ENCODE data around the gene MLKL. TPM values are rescaled to one million over a fixed set of nuclear protein-coding genes. Genes with fewer than 3 reads are reported as not detected.

The MLKL gene
- total and polyA plus RNA-seq, 9 donors, result 1.5 to 9.5 (median 2.5) TPM

DNA sequence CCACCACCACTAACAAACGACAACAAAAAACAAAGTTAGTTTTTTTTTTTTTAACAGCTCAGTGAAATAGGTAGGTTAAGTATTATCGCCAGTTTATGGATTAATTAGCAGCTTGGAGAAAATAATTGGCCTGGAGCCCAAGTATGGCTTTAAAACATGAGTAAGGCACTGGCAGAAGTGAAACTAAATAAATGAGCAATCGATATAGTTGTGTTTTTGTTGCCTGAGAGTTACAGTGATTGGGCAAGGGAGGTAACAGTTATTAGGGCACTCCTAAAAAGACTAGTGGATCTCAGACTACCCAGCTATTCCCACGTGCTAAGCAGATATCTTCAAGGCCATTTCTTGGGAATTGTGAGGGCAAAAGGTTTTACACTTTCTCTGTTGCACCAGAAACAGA is 2.4 kb downstream of the MLKL start:
- intact Hi-C loops (cut with DNase I), result no loop called here
- Histone ChIP-seq H3K27ac (no peak overlapping the region), H3K27me3 (no peaks in the 10 kb centered on the region), H3K9me3 (no peaks in the 10 kb centered on the region), H3K4me3 (no peak overlapping the region), H3K36me3 (no peaks in the 10 kb centered on the region), H3K4me1 (ENCODE audit: insufficient read depth) (no peaks in the 10 kb centered on the region)
- 51 to 69% (median 59%) methylated on average over 4 of the region's 4 CpGs for WGBS, 3 donors
- TF ChIP-seq, protein P1, sequence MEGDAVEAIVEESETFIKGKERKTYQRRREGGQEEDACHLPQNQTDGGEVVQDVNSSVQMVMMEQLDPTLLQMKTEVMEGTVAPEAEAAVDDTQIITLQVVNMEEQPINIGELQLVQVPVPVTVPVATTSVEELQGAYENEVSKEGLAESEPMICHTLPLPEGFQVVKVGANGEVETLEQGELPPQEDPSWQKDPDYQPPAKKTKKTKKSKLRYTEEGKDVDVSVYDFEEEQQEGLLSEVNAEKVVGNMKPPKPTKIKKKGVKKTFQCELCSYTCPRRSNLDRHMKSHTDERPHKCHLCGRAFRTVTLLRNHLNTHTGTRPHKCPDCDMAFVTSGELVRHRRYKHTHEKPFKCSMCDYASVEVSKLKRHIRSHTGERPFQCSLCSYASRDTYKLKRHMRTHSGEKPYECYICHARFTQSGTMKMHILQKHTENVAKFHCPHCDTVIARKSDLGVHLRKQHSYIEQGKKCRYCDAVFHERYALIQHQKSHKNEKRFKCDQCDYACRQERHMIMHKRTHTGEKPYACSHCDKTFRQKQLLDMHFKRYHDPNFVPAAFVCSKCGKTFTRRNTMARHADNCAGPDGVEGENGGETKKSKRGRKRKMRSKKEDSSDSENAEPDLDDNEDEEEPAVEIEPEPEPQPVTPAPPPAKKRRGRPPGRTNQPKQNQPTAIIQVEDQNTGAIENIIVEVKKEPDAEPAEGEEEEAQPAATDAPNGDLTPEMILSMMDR (IDR thresholded peaks at IDR 0.05), result no peak
- no peak for TF ChIP-seq POLR2A (IDR thresholded peaks at IDR 0.05)
- no peak for TF ChIP-seq EP300 (IDR thresholded peaks at IDR 0.05)
- no peak for DNase-seq

DNA sequence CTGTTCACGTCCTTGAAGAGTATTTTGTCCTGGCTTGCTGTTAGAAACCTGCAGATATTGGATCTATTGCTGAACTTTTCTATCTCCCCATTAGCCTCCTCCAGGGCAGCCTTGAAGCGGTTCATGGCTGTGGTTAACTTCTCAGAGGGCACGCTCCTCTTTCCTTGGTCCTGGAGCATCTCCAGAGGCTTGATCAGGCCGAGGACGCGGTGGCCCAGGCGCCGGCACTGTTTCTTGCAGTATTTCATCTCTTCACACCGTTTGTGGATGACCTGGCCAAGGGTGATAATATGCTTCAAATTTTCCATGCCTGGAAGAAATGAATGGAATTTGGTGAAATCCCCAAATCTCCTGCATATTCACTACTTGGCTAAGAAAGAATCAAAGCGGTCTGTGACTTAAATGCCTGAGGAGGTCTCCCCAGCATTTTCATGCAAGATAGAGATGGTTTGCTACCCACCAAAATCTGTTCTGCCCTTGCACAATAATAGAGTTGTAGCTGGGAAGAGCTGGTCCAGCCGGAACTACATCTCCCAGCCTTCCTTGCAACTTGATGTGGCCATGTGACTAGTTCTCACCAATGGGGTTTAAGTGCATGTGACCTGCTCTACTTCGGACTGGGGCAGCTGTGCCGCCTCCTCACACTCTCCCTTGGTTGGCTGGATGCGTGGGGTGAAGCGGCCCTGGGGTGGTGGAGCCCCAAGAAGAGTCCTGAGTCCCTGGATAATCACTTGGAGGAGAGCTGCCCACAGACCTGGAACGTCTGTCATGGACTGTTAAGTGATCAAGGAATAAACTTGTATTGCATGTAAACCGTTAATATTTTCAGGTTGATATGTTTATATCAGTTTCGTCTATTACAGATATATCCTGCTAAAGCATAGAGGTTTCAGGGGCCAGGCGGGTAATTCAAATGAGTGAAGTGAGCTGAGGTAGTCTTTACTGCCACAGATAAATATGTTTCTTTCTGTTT is 4.9 kb downstream of the MLKL start:
- H3K4me1 ChIP-seq (ENCODE audit: insufficient read depth), result no peaks in the 10 kb centered on the region
- peak overlapping the region; percentile 39 for H3K4me3 ChIP-seq
- H3K27me3 ChIP-seq, result no peaks in the 10 kb centered on the region
- H3K36me3 ChIP-seq, result no peaks in the 10 kb centered on the region
- intact Hi-C loops (cut with DNase I), result no loop called here
- H3K9me3 ChIP-seq, result no peaks in the 10 kb centered on the region
- whole genome bisulfite sequencing, 3 donors, result 42 to 49% (median 43%) methylated on average over 19 of the region's 19 CpGs
- no peak for TF ChIP-seq POLR2A (IDR thresholded peaks at IDR 0.05)
- no peak for TF ChIP-seq EP300 (IDR thresholded peaks at IDR 0.05)
- TF ChIP-seq, protein P1 (IDR thresholded peaks at IDR 0.05), result no peak
- H3K27ac ChIP-seq, result no peak overlapping the region
- peak; percentile 68 to 86 (median 74) for DNase-seq

DNA sequence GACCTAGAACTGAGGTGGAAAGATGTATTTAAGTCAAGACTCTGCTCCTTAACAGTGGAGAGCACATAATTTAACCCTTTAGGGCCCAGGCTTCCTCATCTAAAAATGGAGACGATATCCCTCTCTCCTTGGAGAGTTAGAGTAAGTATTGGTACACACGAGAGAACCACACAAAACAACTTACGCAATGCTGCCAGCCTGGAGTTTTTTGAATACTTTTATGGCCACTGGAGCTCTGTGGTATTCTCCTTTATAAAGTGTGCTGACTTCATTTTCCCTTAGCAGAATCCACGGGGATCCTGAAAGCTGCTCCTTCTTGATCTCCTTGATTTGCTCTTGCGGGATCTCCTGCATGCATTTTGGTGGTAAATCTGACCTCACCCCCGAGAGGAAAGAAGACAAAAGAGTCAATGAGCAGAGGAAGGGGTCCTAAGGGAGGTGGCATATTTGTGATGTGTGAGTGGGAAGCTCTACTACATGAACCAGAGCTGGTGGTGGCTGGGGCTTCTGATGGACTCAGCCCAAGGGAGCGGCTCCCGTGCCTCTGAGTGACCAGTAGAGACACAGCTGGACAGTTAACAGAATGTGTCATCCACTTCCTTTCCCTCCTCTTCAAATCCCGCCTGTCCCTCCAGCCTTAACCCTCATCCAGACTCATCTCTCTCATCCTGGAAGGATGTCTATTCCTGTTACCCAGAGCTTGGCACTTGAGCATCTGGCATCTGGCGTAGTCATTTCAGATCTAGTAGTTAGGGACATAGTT is 9.4 kb downstream of the MLKL start:
- H3K4me1 ChIP-seq (ENCODE audit: insufficient read depth), result no peaks in the 10 kb centered on the region
- no peaks in the 10 kb centered on the region for H3K27me3 ChIP-seq
- no peak overlapping the region for H3K4me3 ChIP-seq
- H3K9me3 ChIP-seq, result no peaks in the 10 kb centered on the region
- intact Hi-C loops (cut with DNase I), result no loop called here
- no peak for DNase-seq
- no peak overlapping the region for H3K27ac ChIP-seq
- 77 to 80% (median 79%) methylated on average over 10 of the region's 10 CpGs for WGBS, 3 donors
- no peaks in the 10 kb centered on the region for H3K36me3 ChIP-seq
- TF ChIP-seq, protein P1 (IDR thresholded peaks at IDR 0.05), result no peak
- TF ChIP-seq EP300 (IDR thresholded peaks at IDR 0.05) (no peak), POLR2A (IDR thresholded peaks at IDR 0.05) (no peak)

DNA sequence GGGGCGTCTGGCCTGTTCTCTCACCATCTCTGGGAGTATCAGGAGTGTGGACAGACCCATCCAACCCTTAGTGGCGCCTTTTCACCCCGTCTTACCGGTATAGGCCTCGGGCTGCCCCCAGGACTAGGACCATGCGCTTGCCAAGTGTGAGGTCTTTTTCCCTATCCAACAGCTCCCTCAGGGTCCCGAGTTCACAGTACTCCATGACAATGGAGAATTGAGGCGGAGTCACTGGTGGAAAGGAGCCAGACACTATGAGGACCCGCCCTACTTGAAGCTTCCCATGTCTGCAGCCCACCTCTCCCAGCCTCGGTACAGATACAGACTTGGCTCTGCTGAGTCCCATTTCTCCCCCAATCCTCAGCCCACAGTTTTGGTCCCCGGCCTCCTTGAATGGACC is 18.1 kb downstream of the MLKL start:
- Histone ChIP-seq H3K27me3 (no peaks in the 10 kb centered on the region), H3K4me1 (ENCODE audit: insufficient read depth) (no peaks in the 10 kb centered on the region), H3K36me3 (no peaks in the 10 kb centered on the region), H3K9me3 (no peaks in the 10 kb centered on the region), H3K4me3 (no peak overlapping the region), H3K27ac (no peak overlapping the region)
- 75 to 77% (median 76%) methylated on average over 11 of the region's 11 CpGs for WGBS, 3 donors
- intact Hi-C loops (cut with DNase I), result no loop called here
- TF ChIP-seq, protein P1 (IDR thresholded peaks at IDR 0.05), result no peak
- no peak for TF ChIP-seq POLR2A (IDR thresholded peaks at IDR 0.05)
- no peak for TF ChIP-seq EP300 (IDR thresholded peaks at IDR 0.05)
- DNase-seq, result no peak

All from ovary (tissue), 9 donors.